ENCODE measurements around the gene PCDH9.

DNA sequence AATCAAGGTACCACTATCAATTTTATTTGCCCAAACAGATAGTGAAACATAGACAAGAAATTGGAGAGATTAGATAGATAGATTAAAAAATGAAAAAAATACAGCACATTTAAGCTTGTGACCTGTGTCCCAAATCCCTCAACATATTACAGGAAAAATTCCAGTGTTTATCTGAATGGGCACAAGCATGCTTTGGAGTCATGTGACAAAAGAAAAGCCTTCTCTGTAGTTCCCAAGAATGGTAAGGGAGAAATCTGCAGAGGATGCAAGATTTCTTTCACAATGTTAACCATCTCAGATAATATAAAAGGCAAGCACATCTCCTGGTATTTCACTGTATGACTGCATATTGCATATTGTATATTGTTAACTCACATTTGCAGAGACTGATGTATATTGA lies 168.0 kb downstream of the PCDH9 start:
- TF ChIP-seq POLR2A (IDR thresholded peaks at IDR 0.05; ENCODE audit: low read depth, low read length) (no peak), POLR2AphosphoS5 (IDR thresholded peaks at IDR 0.05; ENCODE audit: low read depth, low read length) (no peak), TAF1 (IDR thresholded peaks at IDR 0.05; ENCODE audit: borderline replicate concordance, low read depth, low read length) (no peak)
